ENCODE results near the gene TJP3. TPM values are rescaled to one million over a fixed set of nuclear protein-coding genes. Genes with fewer than 3 reads are reported as not detected.

Gene TJP3
- polyA plus RNA-seq, 1 donor from 2014 or later: 0.15 TPM

Small RNA genes within 50 kb of the gene (small RNA-seq; reads per million reads assigned to genes)
- 0 reads per million in 3 experiments for gene AC005777.1

Other genes with a start within 250 kb of the TJP3 start
- gene SMIM24, start 227.9 kb upstream of the TJP3 start, polyA plus RNA-seq: not detected in 2 replicates
- gene SMIM44, start 224.9 kb upstream of the TJP3 start, polyA plus RNA-seq: not detected in 2 replicates
- gene DOHH, start 207.7 kb upstream of the TJP3 start, polyA plus RNA-seq: 18.9 and 20.3 TPM in 2 replicates
- 55.7 and 62.8 TPM in 2 replicates for gene FZR1, start 202.1 kb upstream of the TJP3 start, polyA plus RNA-seq
- gene TEKTIP1, start 169.2 kb upstream of the TJP3 start, polyA plus RNA-seq: 1.2 TPM in 1 of 2 replicates, not detected in the other
- gene MFSD12, start 150.8 kb upstream of the TJP3 start, polyA plus RNA-seq: 38.5 and 41.4 TPM in 2 replicates
- 17.3 and 22.6 TPM in 2 replicates for gene HMG20B, start 135.4 kb upstream of the TJP3 start, polyA plus RNA-seq
- not detected in 2 replicates for gene GIPC3, start 122.9 kb upstream of the TJP3 start, polyA plus RNA-seq
- not detected in 2 replicates for gene TBXA2R, start 101.5 kb upstream of the TJP3 start, polyA plus RNA-seq
- 21.4 and 26.6 TPM in 2 replicates for gene CACTIN, start 81.6 kb upstream of the TJP3 start, polyA plus RNA-seq
- 7.0 and 7.1 TPM in 2 replicates for gene PIP5K1C, start 7.9 kb upstream of the TJP3 start, polyA plus RNA-seq
- gene APBA3, start 53.3 kb downstream of the TJP3 start, polyA plus RNA-seq: 37.1 and 56.3 TPM in 2 replicates
- gene MRPL54, start 54.3 kb downstream of the TJP3 start, polyA plus RNA-seq: 74.7 and 83.8 TPM in 2 replicates
- gene RAX2, start 63.8 kb downstream of the TJP3 start, polyA plus RNA-seq: not detected in 2 replicates
- 2.6 and 4.1 TPM in 2 replicates for gene MATK, start 78.0 kb downstream of the TJP3 start, polyA plus RNA-seq
- 9.0 and 16.9 TPM in 2 replicates for gene ZFR2, start 160.7 kb downstream of the TJP3 start, polyA plus RNA-seq
- gene ATCAY, start 172.3 kb downstream of the TJP3 start, polyA plus RNA-seq: 73.8 and 85.0 TPM in 2 replicates
- not detected in 2 replicates for gene NMRK2, start 224.7 kb downstream of the TJP3 start, polyA plus RNA-seq

Measured in neural cell (in vitro differentiated cells).